RCC 7860 (cell line): ENCODE measurements around the gene TSPOAP1.

Source experiments
- DNase-seq: peaks from one replicate; pipeline ENCODE4 v3.0.0-alpha.2; 2015; ENCODE audit warnings: low spot score
- FAIRE-seq: peaks from 2 replicates; lab custom pipeline; 2012; peaks lifted over from hg19 to GRCh38; lab: Jason Lieb, UNC

The TSPOAP1 gene

DNA sequence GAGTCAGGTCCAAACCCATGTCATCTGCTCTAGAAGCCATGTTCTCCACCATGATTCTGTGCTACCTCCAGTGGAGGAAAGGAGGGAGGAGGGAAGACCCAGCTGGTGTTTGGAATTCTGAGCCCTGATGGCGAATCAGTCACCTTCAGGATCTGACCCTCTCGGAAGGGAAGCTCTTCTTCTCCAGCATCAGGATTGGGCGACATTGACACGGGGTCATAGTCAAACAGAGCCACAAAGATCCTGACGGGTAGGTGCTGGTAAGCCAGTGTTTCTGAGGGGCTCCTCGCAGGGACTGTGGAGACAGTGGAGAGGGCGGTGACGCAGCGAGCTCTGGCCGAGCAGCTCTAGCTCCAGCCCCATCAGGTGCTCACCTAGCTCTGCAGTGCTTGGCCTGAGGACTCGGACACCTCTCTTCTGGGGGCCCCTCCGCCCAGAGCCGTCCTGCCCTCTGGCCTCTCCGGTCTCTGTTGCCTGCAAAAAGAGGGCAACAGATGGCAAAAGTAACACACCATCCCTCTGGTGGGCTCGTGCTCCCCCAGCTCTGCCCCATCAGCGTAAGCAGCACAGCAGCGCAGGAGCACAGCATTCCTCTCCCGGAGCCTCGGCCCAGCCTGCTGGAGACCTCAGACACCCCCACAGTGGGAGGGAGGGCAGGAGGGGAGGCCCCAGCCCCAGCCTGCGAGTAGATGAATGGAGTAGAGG is 21.0 kb downstream of the TSPOAP1 start:
- DNase-seq (no peak), FAIRE-seq (no peak)

- DNase-seq = no peak
- no peak for FAIRE-seq
These were observed 22.3 kb downstream of the TSPOAP1 start for GRCh38 chr17:58306131-58306951.

DNA sequence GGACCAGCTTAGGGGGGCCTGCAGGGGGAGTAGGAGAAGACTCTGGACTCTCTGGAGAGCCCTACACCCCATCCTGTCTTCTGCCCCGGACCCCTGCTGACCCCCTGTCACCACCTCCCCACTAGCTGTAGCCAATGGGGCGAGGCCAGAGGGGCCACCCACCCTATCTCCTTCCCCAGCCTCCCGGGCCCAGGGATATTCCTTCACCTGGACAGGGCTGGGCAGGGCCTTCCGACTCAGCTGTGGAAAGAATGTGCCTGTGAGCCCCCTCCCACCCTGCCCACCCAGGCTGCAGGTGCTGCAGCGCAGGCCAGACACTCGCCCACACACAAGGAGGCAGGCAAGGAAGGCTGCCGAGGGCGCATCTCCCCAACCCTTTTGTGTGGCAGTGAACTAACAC is 23.0 kb downstream of the TSPOAP1 start:
- no peak for FAIRE-seq
- no peak for DNase-seq

GRCh38 chr17:58304750-58305486 is 23.7 kb downstream of the TSPOAP1 start:
- FAIRE-seq (no peak), DNase-seq (no peak)

GRCh38 chr17:58303971-58304749 is 24.4 kb downstream of the TSPOAP1 start:
- FAIRE-seq = no peak

DNA sequence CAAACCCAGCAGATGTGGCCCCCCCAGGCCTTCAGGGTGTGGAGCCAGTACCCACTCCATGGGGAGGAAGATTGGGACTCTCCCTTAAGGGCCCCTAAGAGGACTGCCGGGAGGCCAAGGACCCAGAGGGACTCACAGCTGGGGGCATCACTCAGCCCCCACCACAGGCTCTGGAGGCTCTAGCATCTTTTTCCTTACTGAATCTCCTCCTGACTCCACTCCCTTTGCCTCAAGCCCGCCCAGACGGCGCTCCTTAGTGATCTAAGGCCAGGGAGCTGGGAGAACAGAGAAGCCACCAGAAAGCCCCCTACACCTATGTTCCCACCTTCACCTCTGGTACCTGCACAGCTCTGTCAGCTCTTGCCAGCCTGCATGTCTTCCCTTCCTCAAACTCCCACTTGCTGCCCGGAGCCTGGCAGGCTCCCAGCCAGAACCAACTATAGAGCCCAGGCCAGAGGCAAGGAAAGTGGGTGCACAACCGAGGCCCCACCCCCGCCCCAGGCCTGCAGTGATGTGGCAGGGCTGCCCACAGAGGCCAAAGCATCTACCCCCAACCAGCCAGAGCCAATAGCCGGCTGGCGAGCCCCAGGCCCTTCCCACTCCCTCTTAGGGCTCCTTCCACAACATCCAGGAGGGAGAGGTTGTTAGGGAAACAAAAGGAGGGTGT is 25.5 kb downstream of the TSPOAP1 start:
- DNase-seq (no peak), FAIRE-seq (no peak)

More at GRCh38 chr17:58303971-58304749, 24.4 kb downstream of the TSPOAP1 start:
- no peak for DNase-seq

DNA sequence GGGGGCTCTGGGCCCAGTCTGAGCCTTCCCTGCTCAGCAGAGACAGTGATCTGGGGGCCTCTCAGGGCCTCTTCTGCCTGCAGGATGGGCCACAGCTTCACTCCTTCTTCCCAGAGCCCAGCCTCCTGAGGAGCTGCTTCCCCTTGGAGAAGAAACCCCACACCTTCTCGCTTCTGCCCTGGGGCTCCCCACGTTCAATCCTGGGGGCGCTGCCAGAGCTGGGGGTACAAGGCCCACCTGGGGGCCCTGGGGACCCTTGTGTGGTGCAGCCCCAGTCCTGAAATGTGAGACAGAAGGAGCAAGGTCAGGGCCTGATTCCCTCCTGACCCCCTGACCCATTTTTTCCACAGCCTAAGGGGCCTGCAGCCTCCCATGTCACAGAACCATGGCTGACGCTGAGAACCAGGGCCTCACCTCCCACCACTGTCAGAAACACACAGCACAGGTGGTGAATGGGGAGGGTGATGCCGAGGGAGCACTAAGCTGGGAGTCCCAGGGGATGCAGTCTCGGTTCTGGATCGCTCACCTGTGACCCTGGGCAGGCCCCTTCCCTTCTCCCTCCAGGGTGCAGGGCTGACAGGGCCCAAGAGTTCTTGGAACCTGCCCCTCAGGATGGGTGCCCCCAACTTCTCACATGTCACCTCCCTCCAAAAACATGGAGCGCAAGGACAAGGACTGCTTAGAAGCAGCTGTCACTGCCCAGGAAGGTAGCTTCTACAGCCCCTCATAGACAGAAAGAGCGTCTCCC is 26.2 kb downstream of the TSPOAP1 start:
- DNase-seq = no peak
- no peak for FAIRE-seq

GRCh38 chr17:58301504-58302150 is 27.0 kb downstream of the TSPOAP1 start:
- FAIRE-seq (no peak), DNase-seq (no peak)

GRCh38 chr17:58300336-58300735 is 28.3 kb downstream of the TSPOAP1 start:
- DNase-seq (no peak), FAIRE-seq (no peak)

GRCh38 chr17:58294034-58294433 is 34.6 kb downstream of the TSPOAP1 start:
- DNase-seq = no peak
- no peak for FAIRE-seq

DNA sequence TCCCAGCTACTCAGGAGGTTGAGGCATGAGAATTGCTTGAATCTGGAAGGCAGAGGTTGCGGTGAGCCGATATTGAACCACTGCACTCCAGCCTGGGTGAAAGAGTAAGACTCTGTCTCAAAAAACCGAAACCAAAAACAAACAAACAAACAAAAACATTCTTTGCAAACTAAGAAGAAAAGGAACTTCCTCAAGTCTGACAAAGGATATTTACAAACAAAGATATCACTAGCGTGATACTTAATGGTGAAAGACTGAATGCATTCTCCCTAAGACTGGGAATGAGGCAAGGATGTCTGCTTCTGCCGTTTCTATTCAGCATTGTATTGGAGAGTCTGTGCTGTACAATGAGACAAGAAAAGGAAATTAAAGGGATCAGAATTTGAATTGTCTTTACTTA is 37.3 kb downstream of the TSPOAP1 start:
- FAIRE-seq = no peak

GRCh38 chr17:58289869-58290268 is 38.7 kb downstream of the TSPOAP1 start:
- FAIRE-seq (no peak), DNase-seq (no peak)

More for the DNA sequence above, 37.3 kb downstream of the TSPOAP1 start:
- DNase-seq = no peak

- FAIRE-seq (no peak), DNase-seq (no peak)
These were observed 43.2 kb downstream of the TSPOAP1 start for GRCh38 chr17:58285422-58285810.

DNA sequence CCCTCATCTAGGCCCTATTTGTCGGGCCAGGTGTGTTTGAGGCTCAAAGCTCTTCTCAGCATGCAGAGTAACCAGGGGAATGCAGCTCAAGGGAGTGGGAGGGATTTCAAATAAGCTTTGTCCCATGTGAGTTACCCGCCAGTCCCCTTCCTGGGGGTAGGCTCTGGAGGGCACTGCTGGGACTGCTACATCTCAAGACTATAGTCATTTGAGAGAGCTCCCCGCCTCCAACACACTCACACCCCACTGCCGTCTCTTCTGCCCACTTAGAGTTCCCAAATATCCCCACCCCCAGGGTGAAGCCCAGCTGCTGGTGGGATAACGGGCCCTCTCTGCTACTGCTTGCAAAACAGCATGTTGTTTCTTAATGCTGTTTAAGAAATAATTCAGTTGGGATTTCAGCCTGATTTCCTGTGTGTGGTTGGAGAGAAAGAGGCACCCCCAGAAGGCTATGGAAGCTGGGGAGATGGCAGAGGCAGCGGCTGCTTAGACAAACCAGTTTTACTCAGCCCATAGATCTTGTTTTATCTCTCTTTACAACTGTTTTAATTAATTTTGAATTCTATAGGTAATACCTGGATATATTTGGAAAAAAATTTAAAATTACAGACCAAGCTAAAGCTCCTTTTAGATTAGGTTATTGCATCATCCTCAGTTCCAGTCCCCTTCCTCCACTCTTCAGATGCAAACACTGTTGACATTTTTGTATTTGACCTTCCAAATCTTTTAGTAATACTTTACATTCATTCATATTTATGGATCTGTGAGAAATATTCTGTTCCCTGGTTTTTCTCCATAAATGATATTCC is 43.8 kb downstream of the TSPOAP1 start:
- no peak for FAIRE-seq
- DNase-seq = no peak

DNA sequence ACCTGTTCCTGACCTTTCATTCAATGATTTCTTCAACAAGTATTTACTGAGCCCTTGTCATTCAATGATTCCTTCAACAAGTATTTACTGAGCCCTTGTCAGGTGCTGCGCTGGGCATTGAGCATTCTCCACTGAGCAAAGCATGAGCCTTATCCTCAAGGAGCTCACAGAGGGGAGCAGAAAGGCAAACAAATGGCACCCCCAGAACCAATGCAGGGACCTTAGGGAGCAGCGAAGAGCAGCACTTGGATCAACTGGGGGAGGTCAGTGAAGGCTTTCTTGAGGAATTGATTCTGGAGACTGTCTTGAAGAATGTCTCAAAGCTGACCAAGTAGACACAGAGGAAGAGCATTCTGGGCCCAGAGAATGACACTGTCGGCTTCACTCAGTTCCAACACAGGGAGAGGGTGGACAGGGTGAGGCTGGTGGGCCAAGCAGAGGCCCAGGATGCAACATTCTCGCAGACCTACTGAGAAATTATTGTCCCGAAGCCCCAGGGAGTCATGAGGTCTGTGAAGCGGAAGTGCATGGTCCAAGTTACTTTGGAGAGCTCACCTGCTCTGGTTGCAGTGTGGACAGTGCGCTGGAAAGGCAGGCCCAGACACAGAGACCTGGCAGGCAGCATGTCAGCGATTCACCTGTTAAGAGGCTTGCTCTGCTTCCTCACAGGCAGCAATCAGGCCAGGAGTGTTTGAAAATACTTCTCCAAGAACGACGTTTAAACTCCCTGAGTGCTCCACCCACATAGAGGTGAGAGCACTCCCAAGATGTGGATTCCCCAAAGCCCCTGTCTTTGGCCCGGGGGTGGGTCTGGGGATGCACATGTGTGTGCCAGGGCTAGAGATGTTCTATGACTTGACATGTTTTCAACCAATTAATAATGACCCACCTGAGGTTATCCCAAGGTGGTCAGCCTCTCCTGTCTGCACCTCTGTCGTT is 44.7 kb downstream of the TSPOAP1 start:
- FAIRE-seq = no peak
- DNase-seq = no peak

DNA sequence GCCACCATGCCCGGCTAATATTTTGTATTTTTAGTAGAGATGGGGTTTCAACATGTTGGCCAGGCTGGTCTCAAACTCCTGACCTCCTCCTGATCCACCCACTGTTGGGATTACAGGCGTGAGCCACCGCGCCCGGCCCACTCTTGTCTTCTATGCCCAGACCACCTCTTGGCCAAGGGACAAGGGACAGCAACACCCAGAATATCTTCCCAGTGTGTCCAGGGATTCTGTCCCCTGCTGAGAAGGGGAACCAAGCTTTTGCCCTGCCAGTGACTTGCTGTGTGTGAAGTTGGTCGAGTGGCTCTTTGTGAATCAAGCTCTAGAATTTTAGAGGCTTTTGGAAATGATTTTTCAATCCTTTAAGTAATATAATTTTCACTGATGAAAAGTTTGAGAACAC is 46.2 kb downstream of the TSPOAP1 start:
- FAIRE-seq (no peak), DNase-seq (no peak)

DNA sequence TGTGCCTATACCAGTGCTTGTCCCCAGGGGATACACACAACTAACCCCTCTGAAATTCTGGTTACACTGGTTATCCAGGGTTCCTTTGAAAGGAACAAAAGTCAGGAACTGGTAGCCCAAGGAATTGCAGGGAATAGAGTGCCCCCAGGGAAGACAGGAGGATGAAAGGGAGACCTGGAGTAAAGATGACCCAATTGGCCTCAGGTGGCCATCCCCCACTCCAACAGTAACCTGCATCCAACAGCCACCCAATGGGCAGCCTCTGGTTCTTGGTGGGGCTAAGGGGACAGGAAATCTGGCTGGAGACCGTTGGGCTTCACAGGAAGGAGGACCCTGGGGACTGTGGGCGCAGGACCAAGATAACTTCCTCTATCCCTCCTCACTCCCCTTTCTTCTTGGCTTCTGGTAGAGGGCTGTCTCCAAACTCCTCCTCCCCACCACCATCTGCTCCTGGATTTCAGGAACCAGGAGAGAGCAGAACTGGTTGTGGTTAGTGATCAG is 47.0 kb downstream of the TSPOAP1 start:
- FAIRE-seq = no peak
- no peak for DNase-seq
